ENCODE measurements around the gene HERPUD2. TPM values are rescaled to one million over a fixed set of nuclear protein-coding genes. Genes with fewer than 3 reads are reported as not detected.

The HERPUD2 gene
- total and polyA plus RNA-seq, 2 of the 8 experiments (the other 6 are each of a cell fraction or from before 2014, with no cell fraction given) = 18.3 to 27.3 TPM

GRCh38 chr7:35652124-35652523 is 42.8 kb downstream of the HERPUD2 start (continued):
- no peak for TF ChIP-seq CHD7 (IDR thresholded peaks at IDR 0.05; ENCODE audit: insufficient replicate concordance, low read length)
- TF ChIP-seq E2F6 (IDR thresholded peaks at IDR 0.05) = no peak

Data from H1 (cell line).